GM23338 (cell line): ENCODE results near the gene SLC25A48. TPM values are rescaled to one million over a fixed set of nuclear protein-coding genes. Genes with fewer than 3 reads are reported as not detected.

ENCODE experiments used
- ATAC-seq: fragments of 200-7000 bp; cut with Tn5 transposase; 3 replicates; pipeline ENCODE4 v1.9.1; 2020
- DNase-seq: peaks from one replicate; pipeline ENCODE4 v3.0.0-alpha.2; 2015; ENCODE audit warnings: low spot score
- H2AFZ ChIP-seq: fragments of 200-600 bp; sonication (generic); 2 replicates; pipeline ENCODE4 v1.8.0; 2016; ENCODE audit warnings: antibody characterized with exemption, mild to moderate bottlenecking, moderate library complexity
- H3F3A ChIP-seq: fragments of 200-600 bp; sonication (generic); replicated peaks from 2 replicates; pipeline ENCODE4 v1.8.0; 2017; ENCODE audit warnings: antibody characterized with exemption, mixed run types, low read depth
- H3K27ac ChIP-seq: fragments of 200-600 bp; sonication (generic); 2 replicates; pipeline ENCODE4 v1.6.1; 2016; ENCODE audit warnings: low read depth
- H3K27me3 ChIP-seq: fragments of 200-600 bp; sonication (generic); 2 replicates; pipeline ENCODE4 v1.8.0; 2016; ENCODE audit warnings: mild to moderate bottlenecking, mixed run types, moderate library complexity; ENCODE audit not compliant: insufficient read depth
- H3K36me3 ChIP-seq: fragments of 200-600 bp; sonication (generic); 2 replicates; pipeline ENCODE4 v1.8.0; 2016; ENCODE audit warnings: mild to moderate bottlenecking; ENCODE audit not compliant: insufficient read depth
- H3K4me1 ChIP-seq: fragments of 200-600 bp; sonication (generic); 2 replicates; pipeline ENCODE4 v1.8.0; 2016; ENCODE audit warnings: mild to moderate bottlenecking, moderate library complexity; ENCODE audit not compliant: insufficient read depth
- H3K4me2 ChIP-seq: fragments of 200-600 bp; sonication (generic); 2 replicates; pipeline ENCODE4 v1.7.1; 2017; ENCODE audit warnings: mixed run types
- H3K4me3 ChIP-seq: fragments of 200-600 bp; sonication (generic); 2 replicates; pipeline ENCODE4 v1.6.1; 2016; ENCODE audit warnings: mixed run types
- H3K79me2 ChIP-seq: fragments of 200-600 bp; sonication (generic); replicated peaks from 2 replicates; pipeline ENCODE4 v1.8.0; 2017; ENCODE audit warnings: mild to moderate bottlenecking; ENCODE audit not compliant: insufficient read depth
- H3K9me2 ChIP-seq: fragments of 200-600 bp; sonication (generic); 2 replicates; pipeline ENCODE4 v1.8.0; 2017; ENCODE audit not compliant: insufficient read depth
- H4K20me1 ChIP-seq: fragments of 200-600 bp; sonication (generic); replicated peaks from 2 replicates; pipeline ENCODE4 v1.8.0; 2017; ENCODE audit warnings: mild to moderate bottlenecking; ENCODE audit not compliant: insufficient read depth
- H3K27ac Mint-ChIP-seq: 2 replicates; pipeline ENCODE4 v1.8.0; 2020; ENCODE audit warnings: inconsistent platforms, mild to moderate bottlenecking, moderate library complexity, mixed read lengths
- H3K27me3 Mint-ChIP-seq: 3 replicates; pipeline ENCODE4 v1.8.0; 2022; ENCODE audit warnings: low read depth, mild to moderate bottlenecking, moderate library complexity, mixed read lengths, inconsistent platforms; ENCODE audit not compliant: insufficient read depth, poor library complexity
- H3K36me3 Mint-ChIP-seq: 3 replicates; pipeline ENCODE4 v1.8.0; 2021; ENCODE audit warnings: low read depth, mild to moderate bottlenecking, inconsistent platforms, moderate library complexity, mixed read lengths
- H3K4me1 Mint-ChIP-seq: 3 replicates; pipeline ENCODE4 v1.8.0; 2020; ENCODE audit warnings: mild to moderate bottlenecking, inconsistent platforms, mixed read lengths
- H3K4me3 Mint-ChIP-seq: 3 replicates; pipeline ENCODE4 v1.8.0; 2021; ENCODE audit warnings: moderate library complexity, mild to moderate bottlenecking, inconsistent platforms, mixed read lengths
- H3K9me3 Mint-ChIP-seq: 3 replicates; pipeline ENCODE4 v1.8.0; 2020; ENCODE audit warnings: moderate library complexity, mild to moderate bottlenecking, inconsistent platforms, mixed read lengths
- CREB1 ChIP-seq: fragments of 250-450 bp; sonication (Bioruptor Pico); IDR thresholded peaks from 2 replicates; pipeline ENCODE4 v1.5.0; 2020; ENCODE audit warnings: low read depth, mild to moderate bottlenecking, moderate library complexity
- ETS1 ChIP-seq: IDR thresholded peaks from 2 replicates; pipeline ENCODE4 v1.6.1; 2016; ENCODE audit warnings: antibody characterized with exemption
- EZH2phosphoT487 ChIP-seq: fragments of 200-600 bp; sonication (generic); IDR thresholded peaks from one replicate; pipeline ENCODE4 v1.8.1; 2018; ENCODE audit warnings: antibody characterized with exemption; ENCODE audit not compliant: unreplicated experiment
- NANOG ChIP-seq: IDR thresholded peaks from 2 replicates; pipeline ENCODE4 v1.6.1; 2016; ENCODE audit warnings: antibody characterized with exemption, borderline replicate concordance
- STAT1 ChIP-seq: IDR thresholded peaks from one replicate; pipeline ENCODE4 v1.6.1; 2016; ENCODE audit warnings: antibody characterized with exemption; ENCODE audit not compliant: unreplicated experiment
- ZNF114 ChIP-seq: fragments of 250-450 bp; sonication (Bioruptor Pico); IDR thresholded peaks from 2 replicates; pipeline ENCODE4 v1.5.0; 2020; ENCODE audit warnings: mild to moderate bottlenecking, moderate library complexity
- ZNF331 ChIP-seq: fragments of 250-450 bp; sonication (Bioruptor Pico); IDR thresholded peaks from 2 replicates; pipeline ENCODE4 v1.5.0; 2020; ENCODE audit warnings: low read depth, mild to moderate bottlenecking, moderate library complexity
- polyA plus RNA-seq: library from polyadenylated mRNA; unstranded; fragments of >200 nt; fragmentation: Nextera tagmentation; extraction: Ambion mirVana; gene quantifications from 2 replicates; pipeline ENCODE4 v1.2.1, GENCODE V29; 2016
- total RNA-seq: library from RNA; depleted of rRNA; stranded (reverse); fragments of >200 nt; shearing (Covaris generic); gene quantifications from 2 replicates; pipeline ENCODE4 v1.2.3, GENCODE V29; 2014
- TF ChIP-seq, protein P1 (sequence below): fragments of 250-450 bp; sonication (Bioruptor Pico); IDR thresholded peaks from 2 replicates; pipeline ENCODE4 v1.5.0; 2020; ENCODE audit warnings: mild to moderate bottlenecking, moderate library complexity

The SLC25A48 gene
- total and polyA plus RNA-seq, 2 experiments from 2014 or later: 1.1 to 1.5 TPM

DNA sequence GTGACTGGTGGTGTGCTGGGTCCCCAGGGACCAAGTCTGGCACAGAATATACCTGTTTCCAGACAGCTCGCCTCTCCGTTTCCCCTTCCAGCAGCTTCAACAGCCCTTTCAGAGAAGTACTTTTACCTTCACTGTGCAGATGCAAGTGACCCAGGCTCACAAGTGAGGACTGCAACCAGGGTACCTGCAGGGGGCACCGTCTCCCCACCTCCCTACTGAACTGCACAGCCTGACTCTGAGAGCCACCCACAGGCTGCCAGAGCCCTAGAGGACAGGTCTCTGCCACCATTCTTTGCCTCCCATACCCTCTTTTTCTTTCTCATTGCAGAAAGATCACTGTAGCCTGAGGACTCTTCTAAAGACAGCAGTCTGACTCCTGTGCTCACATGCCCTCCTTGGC is 45.8 kb downstream of the SLC25A48 start (continued):
- TF ChIP-seq, protein P1, sequence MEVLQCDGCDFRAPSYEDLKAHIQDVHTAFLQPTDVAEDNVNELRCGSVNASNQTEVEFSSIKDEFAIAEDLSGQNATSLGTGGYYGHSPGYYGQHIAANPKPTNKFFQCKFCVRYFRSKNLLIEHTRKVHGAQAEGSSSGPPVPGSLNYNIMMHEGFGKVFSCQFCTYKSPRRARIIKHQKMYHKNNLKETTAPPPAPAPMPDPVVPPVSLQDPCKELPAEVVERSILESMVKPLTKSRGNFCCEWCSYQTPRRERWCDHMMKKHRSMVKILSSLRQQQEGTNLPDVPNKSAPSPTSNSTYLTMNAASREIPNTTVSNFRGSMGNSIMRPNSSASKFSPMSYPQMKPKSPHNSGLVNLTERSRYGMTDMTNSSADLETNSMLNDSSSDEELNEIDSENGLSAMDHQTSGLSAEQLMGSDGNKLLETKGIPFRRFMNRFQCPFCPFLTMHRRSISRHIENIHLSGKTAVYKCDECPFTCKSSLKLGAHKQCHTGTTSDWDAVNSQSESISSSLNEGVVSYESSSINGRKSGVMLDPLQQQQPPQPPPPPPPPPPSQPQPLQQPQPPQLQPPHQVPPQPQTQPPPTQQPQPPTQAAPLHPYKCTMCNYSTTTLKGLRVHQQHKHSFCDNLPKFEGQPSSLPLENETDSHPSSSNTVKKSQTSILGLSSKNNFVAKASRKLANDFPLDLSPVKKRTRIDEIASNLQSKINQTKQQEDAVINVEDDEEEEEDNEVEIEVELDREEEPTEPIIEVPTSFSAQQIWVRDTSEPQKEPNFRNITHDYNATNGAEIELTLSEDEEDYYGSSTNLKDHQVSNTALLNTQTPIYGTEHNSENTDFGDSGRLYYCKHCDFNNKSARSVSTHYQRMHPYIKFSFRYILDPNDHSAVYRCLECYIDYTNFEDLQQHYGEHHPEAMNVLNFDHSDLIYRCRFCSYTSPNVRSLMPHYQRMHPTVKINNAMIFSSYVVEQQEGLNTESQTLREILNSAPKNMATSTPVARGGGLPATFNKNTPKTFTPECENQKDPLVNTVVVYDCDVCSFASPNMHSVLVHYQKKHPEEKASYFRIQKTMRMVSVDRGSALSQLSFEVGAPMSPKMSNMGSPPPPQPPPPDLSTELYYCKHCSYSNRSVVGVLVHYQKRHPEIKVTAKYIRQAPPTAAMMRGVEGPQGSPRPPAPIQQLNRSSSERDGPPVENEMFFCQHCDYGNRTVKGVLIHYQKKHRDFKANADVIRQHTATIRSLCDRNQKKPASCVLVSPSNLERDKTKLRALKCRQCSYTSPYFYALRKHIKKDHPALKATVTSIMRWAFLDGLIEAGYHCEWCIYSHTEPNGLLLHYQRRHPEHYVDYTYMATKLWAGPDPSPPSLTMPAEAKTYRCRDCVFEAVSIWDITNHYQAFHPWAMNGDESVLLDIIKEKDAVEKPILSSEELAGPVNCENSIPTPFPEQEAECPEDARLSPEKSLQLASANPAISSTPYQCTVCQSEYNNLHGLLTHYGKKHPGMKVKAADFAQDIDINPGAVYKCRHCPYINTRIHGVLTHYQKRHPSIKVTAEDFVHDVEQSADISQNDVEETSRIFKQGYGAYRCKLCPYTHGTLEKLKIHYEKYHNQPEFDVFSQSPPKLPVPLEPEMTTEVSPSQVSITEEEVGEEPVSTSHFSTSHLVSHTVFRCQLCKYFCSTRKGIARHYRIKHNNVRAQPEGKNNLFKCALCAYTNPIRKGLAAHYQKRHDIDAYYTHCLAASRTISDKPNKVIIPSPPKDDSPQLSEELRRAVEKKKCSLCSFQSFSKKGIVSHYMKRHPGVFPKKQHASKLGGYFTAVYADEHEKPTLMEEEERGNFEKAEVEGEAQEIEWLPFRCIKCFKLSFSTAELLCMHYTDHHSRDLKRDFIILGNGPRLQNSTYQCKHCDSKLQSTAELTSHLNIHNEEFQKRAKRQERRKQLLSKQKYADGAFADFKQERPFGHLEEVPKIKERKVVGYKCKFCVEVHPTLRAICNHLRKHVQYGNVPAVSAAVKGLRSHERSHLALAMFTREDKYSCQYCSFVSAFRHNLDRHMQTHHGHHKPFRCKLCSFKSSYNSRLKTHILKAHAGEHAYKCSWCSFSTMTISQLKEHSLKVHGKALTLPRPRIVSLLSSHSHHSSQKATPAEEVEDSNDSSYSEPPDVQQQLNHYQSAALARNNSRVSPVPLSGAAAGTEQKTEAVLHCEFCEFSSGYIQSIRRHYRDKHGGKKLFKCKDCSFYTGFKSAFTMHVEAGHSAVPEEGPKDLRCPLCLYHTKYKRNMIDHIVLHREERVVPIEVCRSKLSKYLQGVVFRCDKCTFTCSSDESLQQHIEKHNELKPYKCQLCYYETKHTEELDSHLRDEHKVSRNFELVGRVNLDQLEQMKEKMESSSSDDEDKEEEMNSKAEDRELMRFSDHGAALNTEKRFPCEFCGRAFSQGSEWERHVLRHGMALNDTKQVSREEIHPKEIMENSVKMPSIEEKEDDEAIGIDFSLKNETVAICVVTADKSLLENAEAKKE: no peak
- TF ChIP-seq EZH2phosphoT487 (no peak), NANOG (no peak), ETS1 (no peak)

DNA sequence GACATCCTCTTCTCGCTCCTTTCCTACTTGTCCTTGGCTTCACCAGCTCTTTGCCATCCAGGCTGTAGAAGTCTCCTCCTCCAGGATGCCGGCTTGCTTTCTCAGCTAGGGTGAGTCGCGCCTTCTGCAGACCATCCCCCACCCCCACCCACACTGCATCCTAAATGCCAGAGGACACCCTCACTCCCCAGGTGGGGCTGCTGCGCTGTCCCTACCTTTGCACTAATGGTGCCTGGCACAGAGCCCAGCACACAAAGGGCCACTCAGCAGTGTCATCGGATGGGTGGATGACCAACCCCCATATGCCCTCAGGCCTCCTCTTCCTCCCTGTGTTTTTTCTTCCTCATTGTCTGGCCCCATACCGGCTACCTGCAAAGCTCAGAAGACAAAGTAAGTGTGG is 46.3 kb downstream of the SLC25A48 start:
- no peaks in the 10 kb centered on the region for H3K79me2 ChIP-seq
- Mint-ChIP-seq H3K4me1 (peaks cover 16% of the 10 kb centered on the region; the same call in 2 of the 3 replicates), H3K27ac (no peak overlapping the region), H3K36me3 (no peaks in the 10 kb centered on the region), H3K27me3 (peaks cover 8% of the 10 kb centered on the region), H3K9me3 (no peaks in the 10 kb centered on the region; the same call in 2 of the 3 replicates), H3K4me3 (no peak overlapping the region)
- H4K20me1 ChIP-seq: no peaks in the 10 kb centered on the region
- no peak overlapping the region for H3K27ac ChIP-seq
- no peaks in the 10 kb centered on the region for H3K9me2 ChIP-seq
- H3K36me3 ChIP-seq: no peaks in the 10 kb centered on the region
- H2AFZ ChIP-seq: no peak overlapping the region
- ATAC-seq (no peak), DNase-seq (no peak)
- H3K27me3 ChIP-seq: no peaks in the 10 kb centered on the region
- 0 out of 2 replicates have a peak, but pooled peaks cover 5% of the 10 kb centered on the region for H3K4me1 ChIP-seq
- no peak overlapping the region for H3K4me2 ChIP-seq
- no peak overlapping the region for H3K4me3 ChIP-seq
- H3F3A ChIP-seq: no peaks in the 10 kb centered on the region
- TF ChIP-seq STAT1 (no peak), NANOG (no peak), ZNF331 (CRISPR knock-in tag) (no peak), ZNF114 (CRISPR knock-in tag) (no peak), CREB1 (CRISPR knock-in tag) (no peak)
- TF ChIP-seq, protein P1: no peak
